Kidney (tissue), 14 donors: ENCODE data around the gene CCND2. TPM values are rescaled to one million over a fixed set of nuclear protein-coding genes. Genes with fewer than 3 reads are reported as not detected.

Source experiments
- DNase-seq, 5 donors: peaks; one replicate each; pipeline ENCODE4 v3.0.0-alpha.2; 2013 to 2020
- FAIRE-seq: peaks from 2 replicates; lab custom pipeline; 2012; peaks lifted over from hg19 to GRCh38; lab: Jason Lieb, UNC
- H3K27ac ChIP-seq, 2 donors: one replicate each; pipeline ENCODE4 v1.7.0; 2013; ENCODE audit warnings: low read depth in 2 of 2, low read length in 2 of 2, inconsistent platforms in 1 of 2
- H3K27me3 ChIP-seq: one replicate; pipeline ENCODE4 v1.7.1; 2013; ENCODE audit warnings: low read length, inconsistent platforms; ENCODE audit not compliant: control insufficient read depth, insufficient read depth
- H3K36me3 ChIP-seq, 3 donors: one replicate each; pipeline versions ENCODE4 v1.7.0 to v1.7.1; 2013; ENCODE audit warnings: low read length in 3 of 3, control low read depth in 1 of 3, inconsistent platforms in 1 of 3; ENCODE audit not compliant: insufficient read depth in 3 of 3, control insufficient read depth in 2 of 3
- H3K4me1 ChIP-seq, 3 donors: one replicate each; pipeline versions ENCODE4 v1.7.0 to v1.7.1; 2013; ENCODE audit warnings: low read length in 3 of 3, inconsistent platforms in 1 of 3, low read depth in 1 of 3; ENCODE audit not compliant: control insufficient read depth in 2 of 3, insufficient read depth in 2 of 3
- H3K4me3 ChIP-seq, 3 donors: one replicate each; pipeline versions ENCODE4 v1.7.0 to v1.8.1; 2013; ENCODE audit warnings: low read length in 3 of 3, control low read depth in 1 of 3, inconsistent platforms in 1 of 3
- H3K9ac ChIP-seq, 3 donors: one replicate each; pipeline versions ENCODE4 v1.7.0 to v1.7.1; 2013; ENCODE audit warnings: low read length in 3 of 3, control low read depth in 1 of 3, inconsistent platforms in 1 of 3
- H3K9me3 ChIP-seq, 3 donors: one replicate each; pipeline versions ENCODE4 v1.7.0 to v1.7.1; 2013; ENCODE audit warnings: low read length in 3 of 3, control low read depth in 1 of 3, inconsistent platforms in 1 of 3; ENCODE audit not compliant: control insufficient read depth in 2 of 3, insufficient read depth in 1 of 3
- intact Hi-C: fragments of 100-400 bp; cut with DNase I; formaldehyde crosslinking; loops from one replicate; pipeline ENCODE4 v1.11.1; 2022
- polyA plus RNA-seq: library from polyadenylated mRNA; stranded (reverse); fragments of 350-450 nt; fragmentation: Illumina TruSeq; extraction: RNeasy Lipid Tissue Mini Kit (QIAGEN cat#74804); gene quantifications from one replicate; pipeline ENCODE4 v1.2.3, GENCODE V29; 2014; ENCODE audit warnings: low read depth, low replicate concordance; ENCODE audit not compliant: insufficient read depth
- total RNA-seq: library from RNA; stranded (reverse); fragmentation: NEBNext Ultra II Directional; extraction: Animal tissue kit (Norgen Biotek cat#: 25700); gene quantifications from one replicate; pipeline ENCODE4 v1.2.1, GENCODE V29; 2021
- TF ChIP-seq, protein P1 (sequence below): IDR thresholded peaks from 3 replicates; pipeline ENCODE4 v1.5.1; 2012; ENCODE audit warnings: mild to moderate bottlenecking, moderate library complexity, borderline replicate concordance; ENCODE audit not compliant: insufficient read depth; ENCODE audit errors: extremely low read depth
- donor health status: control.
- donor health status: control.
- donor health status: control.
- donor health status: control.
- donor health status: control.
- donor health status: DM: yes; HTN: yes; CAD: no.
- donor health status: Normal renal cell carcinoma (clear cell type).

CCND2 gene
- total and polyA plus RNA-seq, 2 donors from 2014 or later, result 3.3 to 94.4 TPM

DNA sequence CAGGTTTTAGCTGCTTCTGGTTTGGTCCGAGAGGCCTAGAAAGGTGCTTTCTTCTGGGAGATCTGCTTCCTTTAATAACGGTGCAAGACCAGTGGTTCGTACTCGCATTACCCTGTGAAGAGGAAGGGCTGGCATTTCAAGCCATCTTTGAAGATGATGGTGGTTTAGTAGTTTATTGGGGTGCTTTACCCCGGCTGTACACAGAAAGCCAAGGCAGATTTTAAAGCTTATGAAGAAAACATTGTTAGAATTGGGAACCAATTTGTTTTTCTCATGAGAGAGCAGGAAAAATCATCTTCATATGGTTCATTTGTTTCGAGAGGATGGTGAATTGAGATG lies 3.6 kb downstream of the CCND2 start:
- H3K4me3 ChIP-seq, result no peak overlapping the region
- H3K27ac ChIP-seq, result no peak overlapping the region

DNA sequence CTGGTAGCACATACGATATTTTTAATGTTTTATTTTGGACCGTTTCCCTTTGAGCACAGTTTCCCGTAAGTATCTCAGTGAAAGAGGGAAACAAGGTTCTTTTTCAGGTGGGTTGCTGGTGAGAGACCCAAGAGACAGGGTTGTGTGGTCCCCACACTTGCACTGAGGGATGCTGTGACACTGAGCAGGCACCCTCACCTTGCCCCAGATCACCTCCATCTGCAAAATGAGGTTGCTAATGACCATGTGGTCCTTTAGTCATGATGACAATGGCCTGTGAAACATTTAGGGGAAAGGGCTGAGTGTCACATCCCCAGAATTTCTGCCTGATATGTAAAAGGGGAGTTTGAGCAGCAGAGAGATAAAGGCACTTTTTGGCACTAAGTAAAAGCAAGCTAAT lies 4.3 kb downstream of the CCND2 start:
- DNase-seq, result no peak
- Histone ChIP-seq H3K4me1 (peaks cover 0 to 17% (median 3%) of the 10 kb centered on the region in 3 donors), H3K9ac (no peak overlapping the region), H3K36me3 (no peaks in the 10 kb centered on the region), H3K27me3 (no peaks in the 10 kb centered on the region), H3K27ac (no peak overlapping the region), H3K9me3 (no peaks in the 10 kb centered on the region), H3K4me3 (no peak overlapping the region)
- no peak for FAIRE-seq
- intact Hi-C loops, result loop anchor here (10.0 kb wide), 1 partner anchor 393 kb away; no protein-coding TSS in a partner anchor
- TF ChIP-seq, protein P1, sequence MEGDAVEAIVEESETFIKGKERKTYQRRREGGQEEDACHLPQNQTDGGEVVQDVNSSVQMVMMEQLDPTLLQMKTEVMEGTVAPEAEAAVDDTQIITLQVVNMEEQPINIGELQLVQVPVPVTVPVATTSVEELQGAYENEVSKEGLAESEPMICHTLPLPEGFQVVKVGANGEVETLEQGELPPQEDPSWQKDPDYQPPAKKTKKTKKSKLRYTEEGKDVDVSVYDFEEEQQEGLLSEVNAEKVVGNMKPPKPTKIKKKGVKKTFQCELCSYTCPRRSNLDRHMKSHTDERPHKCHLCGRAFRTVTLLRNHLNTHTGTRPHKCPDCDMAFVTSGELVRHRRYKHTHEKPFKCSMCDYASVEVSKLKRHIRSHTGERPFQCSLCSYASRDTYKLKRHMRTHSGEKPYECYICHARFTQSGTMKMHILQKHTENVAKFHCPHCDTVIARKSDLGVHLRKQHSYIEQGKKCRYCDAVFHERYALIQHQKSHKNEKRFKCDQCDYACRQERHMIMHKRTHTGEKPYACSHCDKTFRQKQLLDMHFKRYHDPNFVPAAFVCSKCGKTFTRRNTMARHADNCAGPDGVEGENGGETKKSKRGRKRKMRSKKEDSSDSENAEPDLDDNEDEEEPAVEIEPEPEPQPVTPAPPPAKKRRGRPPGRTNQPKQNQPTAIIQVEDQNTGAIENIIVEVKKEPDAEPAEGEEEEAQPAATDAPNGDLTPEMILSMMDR, result no peak

More for the DNA sequence above, 3.6 kb downstream of the CCND2 start:
- H3K36me3 ChIP-seq, result no peaks in the 10 kb centered on the region
- no peak for FAIRE-seq
- H3K4me1 ChIP-seq, result peaks cover 0 to 24% (median 3%) of the 10 kb centered on the region in 3 donors
- no peaks in the 10 kb centered on the region for H3K27me3 ChIP-seq
- DNase-seq, result no peak
- no peaks in the 10 kb centered on the region for H3K9me3 ChIP-seq
- TF ChIP-seq, protein P1, result no peak
- H3K9ac ChIP-seq, result no peak overlapping the region
- intact Hi-C loops, result loop anchor here (10.0 kb wide), 1 partner anchor 392 kb away; no protein-coding TSS in a partner anchor

DNA sequence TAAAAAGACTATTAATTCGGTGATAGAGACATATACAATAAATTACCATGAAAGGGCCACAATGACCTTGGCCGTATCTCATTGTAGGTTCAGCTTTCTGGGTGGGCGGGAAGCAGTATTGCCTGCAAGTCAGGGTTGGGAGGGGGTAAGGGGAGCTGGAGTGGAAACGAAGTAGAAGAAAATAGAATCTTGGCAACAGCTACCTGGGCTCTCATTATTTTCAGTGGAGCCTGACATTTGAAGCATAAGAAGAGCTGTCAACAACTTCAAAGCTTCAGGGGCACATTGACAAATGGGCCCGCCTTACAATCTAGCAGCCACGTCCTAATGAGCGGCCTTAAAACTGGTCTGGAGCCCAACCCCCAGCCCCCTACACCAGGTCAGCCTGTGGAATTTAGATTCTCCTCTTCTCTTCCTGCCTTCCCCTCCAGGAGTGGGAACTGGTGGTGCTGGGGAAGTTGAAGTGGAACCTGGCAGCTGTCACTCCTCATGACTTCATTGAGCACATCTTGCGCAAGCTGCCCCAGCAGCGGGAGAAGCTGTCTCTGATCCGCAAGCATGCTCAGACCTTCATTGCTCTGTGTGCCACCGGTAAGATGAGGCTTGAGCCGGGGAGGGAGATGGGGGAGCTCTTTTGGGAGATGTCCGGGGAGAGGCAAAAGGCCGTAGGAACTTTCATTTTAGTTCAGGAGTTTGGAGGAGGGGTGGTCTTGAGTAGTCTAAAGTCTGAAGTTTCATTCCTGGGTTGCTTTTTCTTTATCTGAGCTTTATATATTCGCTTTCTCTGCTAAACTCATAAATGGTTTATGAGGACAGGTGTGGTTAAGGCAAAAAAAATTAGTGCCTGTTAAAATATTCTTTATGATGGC lies 5.0 kb downstream of the CCND2 start:
- intact Hi-C loops, result loop anchor here (10.0 kb wide), 1 partner anchor 394 kb away; no protein-coding TSS in a partner anchor
- Histone ChIP-seq H3K4me1 (peaks cover 0 to 12% (median 3%) of the 10 kb centered on the region in 3 donors), H3K9ac (no peak overlapping the region), H3K27me3 (no peaks in the 10 kb centered on the region), H3K9me3 (no peaks in the 10 kb centered on the region), H3K36me3 (no peaks in the 10 kb centered on the region), H3K4me3 (no peak overlapping the region), H3K27ac (no peak overlapping the region)
- DNase-seq, result peak in 2 of 5 donors; percentile 17 to 43
- TF ChIP-seq, protein P1, result no peak
- FAIRE-seq, result no peak
